Measurements from ENCODE around the gene ETV5.
"Not testable (repeated sequence)": the region's sequence is repeated elsewhere in the genome, so short reads cannot be mapped to it uniquely, and the experiment has no call there.

The ETV5 gene

DNA sequence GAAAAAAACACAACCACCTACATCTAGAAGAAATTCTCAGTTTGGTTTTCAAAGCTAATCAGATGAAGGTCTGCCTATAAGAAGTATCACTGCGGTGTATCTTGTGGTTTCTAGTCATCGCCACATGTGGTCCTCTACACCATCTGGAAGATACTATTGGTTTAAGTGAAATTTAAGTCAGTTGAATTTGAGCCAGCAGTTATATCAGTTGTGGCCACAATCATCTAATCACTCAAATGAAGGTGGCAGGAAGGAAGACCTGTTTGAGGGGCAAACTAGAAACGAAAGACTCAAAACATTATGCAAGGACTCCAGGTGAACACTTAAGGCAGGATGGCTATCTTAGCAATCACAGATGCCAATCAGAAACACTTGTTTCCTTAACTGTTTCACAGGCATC is 48.7 kb downstream of the ETV5 start:
- no peak for DNase-seq

DNA sequence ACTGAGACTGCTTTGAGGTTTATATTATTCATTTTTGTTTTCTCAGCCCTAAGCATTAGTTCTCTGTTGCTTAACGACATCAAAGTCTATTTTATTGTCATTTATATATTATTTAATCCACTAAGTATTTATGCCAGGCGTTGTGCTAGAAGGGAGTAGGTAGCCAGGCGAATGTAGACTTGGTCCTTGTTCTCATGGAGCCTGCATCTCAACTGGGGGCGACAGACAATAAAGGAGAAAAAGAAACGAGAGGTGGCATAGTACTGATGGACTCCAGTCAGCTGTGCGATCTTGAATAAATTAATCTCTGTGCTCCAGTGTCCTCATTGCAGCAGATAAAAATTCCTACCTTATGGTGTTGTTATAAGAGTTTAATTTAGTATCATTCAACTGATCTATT is 49.7 kb downstream of the ETV5 start:
- DNase-seq = no peak

DNA sequence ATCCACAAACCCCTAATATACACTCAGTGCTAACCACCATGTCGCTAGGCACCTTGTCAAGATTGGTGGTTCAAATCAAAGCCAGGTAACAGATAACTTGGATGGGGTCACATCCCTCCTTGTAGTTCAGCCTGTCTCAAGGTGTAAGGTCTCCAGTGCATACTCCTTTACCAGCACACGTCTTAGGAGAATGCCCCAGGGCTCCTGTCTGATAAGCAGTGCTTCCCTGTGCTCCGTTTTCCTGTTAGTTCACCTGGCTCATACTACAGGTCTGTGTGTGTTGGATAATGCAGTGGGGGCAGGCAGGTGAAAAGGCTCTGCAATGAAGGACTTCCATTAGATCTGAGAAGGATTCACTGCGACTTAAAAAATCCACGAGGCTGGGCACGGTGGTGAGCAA is 50.7 kb downstream of the ETV5 start:
- no peak for DNase-seq

DNA sequence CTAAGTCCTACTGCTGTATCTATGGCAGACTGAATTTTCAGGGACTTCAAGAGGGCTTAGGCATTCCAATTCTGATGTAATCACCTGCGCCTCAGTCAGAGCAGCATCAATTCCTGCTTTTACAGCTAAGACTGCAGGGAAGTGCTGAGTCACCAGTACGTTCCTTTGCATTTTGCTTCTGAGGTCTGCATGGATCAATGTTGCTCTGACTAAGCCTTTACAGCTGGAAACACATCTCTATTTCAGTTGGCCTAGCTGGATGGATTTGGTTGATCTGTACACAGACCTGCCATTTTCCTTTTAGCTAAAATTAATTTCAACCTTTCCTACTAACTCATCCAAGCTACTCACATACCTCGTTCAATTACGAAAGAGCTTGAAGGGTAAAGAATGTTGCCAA is 51.3 kb downstream of the ETV5 start:
- DNase-seq = no peak

DNA sequence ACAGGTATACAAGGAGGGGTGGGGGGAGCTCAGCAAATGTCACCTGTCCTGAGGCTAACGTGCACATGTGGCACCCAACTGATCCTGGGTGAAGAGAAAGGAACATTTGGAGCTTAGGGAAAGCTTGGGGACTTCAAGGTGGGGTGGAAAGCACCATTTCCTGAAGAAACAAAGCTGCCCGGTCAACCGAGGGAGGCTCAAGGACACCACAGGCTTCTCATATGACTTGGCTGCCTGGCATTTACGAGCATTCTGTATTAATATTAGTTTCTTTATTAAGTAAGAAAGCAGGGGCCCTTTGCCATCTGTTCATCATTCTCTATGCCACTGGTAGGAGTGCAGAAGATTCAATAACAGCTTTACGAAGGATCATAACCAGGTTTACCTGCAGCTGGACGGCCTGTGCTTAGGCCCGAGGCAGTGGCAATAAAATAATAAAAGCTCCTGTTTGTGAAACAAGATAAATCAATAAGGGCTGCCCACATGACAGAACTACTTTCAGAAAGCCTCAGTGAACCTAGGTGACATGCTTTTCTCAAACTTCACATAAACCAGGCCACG is 54.0 kb downstream of the ETV5 start:
- DNase-seq = no peak

DNA sequence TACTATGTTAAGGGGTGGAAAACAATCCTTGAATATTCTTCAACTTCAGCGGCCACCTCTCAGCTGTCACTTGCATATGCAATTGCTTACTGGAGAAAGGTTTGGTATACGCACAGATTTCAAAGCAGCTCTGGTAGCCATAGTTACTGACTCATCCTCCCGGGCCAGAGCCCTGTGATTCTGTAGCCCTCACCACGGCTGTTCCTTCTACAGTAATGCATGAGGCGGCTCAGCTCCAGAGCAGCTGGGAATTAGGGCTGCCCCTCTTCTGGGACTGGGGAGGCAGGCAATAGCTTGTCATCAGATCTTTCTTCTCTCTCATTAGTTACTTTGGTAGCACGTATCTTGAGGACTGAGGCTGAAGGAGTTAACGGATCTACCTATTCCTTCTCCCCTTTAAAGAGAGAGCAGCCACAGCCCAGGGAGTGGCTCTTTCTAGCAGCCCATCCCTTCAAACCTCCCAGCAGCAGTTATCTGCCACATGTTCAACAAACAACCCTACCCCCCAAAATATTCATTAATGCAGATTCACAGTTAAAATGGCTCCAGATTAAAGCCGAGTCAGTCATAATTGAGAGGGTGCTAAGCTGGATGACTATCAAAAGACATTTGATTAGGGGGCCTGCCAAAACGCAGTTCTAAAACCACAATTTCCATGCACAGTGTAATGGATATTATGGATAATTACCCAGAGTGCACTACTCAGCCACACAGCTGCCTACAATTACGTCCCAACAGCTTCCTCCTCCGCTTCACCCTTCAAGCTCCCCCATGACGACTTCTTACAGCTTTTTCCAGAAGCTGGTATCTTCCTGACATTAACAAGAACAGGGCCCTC is 54.7 kb downstream of the ETV5 start:
- no peak for DNase-seq

DNA sequence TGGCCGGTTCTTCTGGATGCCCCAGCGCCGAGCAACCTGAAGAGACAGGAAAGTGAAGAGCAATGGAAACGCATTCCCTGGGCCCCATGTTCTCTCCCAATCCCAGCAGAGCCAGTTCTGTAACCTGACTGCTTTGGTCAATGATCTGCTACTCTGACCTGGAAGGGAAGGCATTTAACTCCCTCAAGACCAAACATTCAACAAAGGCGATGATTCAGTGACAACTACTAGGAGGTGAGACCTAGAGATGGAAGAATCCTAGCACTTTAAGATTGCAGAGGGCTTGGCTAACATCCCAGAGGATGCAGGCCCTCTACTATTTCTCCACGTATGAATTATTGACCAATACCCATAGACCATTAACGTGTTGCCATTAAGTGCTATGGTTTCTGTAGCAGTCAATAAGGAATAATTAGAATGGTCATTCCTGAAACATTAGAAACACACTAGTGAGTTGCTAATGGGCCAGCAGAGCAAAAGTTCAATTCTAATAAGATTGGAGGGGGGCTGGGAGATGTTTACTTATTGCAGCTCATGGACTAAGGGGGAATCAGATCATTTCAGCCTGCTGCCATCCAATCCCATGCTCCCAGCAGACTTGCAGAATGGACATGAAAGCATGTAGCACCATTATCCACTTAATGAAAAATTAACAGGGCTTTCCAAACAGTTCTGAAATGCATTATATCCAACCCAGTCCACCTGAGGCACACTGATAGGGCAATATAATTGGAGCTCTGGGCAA is 56.6 kb downstream of the ETV5 start:
- DNase-seq = no peak

DNA sequence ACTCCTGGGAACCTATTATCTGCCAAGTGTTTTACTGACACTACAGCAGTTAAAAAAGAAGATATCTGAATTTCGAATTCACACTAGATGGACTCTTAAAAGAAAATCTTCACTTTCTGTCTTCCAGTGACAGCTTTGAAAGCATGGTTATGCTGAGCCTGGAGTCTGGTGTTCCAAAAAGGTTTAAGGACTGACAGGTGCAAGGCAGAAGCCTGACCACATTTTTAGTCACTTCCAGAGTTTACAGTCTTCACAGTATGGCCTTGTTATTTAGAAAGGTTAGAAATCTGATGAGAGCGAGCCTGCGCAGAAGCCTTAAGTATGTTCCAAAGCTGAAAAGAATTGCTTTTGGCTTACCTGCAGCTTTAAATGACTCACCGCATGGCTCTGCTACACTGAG is 59.9 kb downstream of the ETV5 start:
- DNase-seq = no peak

DNA sequence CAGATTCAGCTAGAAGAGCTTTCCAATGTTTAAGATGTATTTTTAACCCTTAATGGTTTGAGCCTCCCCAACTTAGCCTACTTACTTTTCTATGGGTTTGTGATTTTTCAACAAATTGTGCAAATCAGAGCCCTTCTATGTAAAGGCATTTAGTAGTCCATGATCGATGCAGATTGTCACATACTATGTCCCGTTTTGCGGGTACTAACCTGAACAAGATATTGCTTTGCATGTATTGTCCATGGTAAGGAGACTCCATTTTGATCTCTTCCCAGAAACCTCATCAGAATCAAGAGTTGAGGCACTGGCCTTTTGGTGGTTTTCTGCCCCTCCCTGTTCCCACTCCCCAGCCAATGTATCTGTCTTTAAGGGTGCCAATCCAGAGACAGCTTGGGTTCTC is 60.8 kb downstream of the ETV5 start:
- no peak for DNase-seq

DNA sequence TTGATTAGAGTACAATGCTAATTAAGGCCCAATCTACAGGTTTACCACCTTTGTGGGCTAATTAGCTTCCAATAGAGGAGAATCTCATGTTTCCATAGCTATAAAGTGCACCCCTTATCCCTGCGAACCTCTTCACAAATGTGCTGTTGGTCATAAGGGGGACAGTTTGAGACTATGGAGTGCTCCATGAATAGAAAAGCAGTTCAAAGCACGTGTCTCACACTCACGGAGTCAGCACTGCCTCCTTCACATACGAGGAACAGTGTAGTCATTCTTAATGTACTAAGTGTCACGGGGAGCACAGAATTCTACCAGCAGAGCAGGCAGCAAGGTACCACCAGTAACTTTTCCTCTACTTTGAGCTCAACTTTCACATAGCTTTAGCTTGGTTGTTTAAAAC is 62.1 kb downstream of the ETV5 start:
- DNase-seq = no peak

DNA sequence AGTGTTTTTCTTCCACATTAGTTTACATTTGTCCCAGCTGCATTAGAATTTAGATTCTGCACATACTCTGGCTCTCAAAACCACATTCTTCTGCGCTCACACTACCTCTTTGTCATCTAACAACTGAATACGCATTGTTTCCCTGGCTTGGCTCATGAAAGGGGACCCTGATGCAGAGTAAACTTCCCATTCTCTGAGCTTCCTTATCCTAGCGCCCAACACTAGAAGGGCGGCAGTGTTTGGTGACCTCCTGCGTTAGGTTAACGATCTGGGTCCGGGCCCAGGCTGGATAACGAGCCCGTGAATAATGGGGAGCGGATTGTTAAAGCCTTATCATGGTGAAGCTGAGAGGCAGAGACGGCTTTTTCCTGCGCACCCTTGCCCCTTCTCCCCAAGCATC is 63.9 kb downstream of the ETV5 start:
- DNase-seq = no peak

DNA sequence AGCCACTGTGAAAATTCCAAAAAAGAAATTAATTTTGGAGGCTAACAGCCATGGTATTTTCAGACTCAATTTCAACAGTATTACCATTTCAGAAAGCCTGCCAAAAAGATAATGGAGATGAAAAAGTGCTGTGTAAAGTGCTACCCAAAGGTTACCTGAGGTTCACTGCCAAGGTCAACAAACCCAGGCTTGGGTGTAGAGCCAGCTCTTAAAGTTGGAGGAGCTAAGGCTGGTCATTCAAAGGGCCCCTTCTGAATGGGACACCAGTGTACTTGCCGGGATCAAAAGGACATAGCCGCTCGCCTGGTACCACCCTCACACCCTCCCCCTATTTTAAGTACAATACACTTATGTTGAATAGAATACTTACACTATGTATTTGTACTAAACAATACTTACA is 64.5 kb downstream of the ETV5 start:
- DNase-seq = no peak

DNA sequence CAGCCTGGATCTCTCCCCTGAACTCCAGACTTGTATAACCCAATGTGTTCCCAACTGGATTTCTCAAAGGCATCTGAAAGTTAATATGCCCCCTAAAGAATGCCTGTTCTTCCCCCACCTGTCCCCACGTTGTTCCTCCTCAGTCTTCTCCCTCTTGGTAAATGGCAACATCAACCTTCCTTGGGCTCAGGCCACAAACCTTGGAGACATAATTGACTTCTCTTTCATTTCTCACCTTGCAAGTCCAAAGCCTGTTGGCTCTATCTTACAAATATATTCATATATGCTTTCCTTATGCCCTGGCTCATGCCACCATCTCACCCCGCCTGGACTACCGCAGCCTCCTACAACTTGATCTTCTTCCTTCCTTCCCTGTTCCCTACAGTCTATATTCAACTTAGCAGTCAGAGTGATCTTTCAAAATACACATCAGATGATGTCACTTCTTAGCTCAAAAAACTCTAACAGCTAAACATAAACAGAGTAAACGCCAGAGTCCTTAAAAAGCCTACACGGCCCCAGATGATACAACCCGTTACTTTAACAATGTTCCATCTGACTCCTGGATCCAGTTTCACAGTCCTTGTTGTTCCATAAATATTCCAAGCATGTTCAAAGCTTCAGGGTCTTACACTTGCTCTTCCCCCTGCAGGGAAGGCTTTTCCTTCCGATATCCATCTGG is 66.2 kb downstream of the ETV5 start:
- no peak for DNase-seq

DNA sequence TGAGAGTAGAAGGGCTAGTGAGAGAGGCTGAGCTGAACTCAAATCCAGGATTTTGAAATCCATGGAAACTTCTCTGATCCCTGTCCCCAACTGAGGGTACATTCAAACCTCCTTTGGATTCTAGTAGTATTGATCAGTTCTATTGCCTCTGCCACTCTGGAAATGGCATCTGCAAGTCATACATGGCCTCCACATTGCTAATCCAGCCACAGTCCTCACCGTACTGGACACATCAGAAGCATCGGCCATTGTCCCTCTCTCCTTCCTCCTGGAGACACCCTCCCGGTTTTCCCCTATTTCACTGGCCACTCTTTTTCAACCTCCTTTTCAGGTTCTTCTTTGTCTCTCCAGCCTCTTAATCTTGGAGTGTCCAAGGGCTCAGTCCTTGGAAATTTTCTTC is 66.9 kb downstream of the ETV5 start:
- no peak for DNase-seq

DNA sequence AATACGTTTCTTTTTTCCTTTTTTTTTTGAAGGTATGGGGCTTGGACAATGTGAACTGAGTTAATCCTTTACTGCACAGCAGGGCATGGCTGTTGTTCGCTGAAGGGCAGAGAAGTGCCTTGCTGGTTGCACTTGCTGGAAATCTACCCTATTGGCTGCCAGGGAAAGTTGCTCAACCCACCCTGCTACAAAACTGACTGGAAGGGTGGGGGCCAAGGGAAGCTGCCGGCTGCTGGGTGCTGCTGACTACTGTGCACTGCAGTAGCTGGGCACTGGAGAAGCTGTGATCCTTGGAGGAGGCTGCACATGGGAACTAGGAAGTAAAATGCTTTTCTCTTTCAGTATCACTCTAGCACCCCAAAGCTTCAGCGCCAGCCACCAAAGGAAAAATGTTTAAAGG is 70.5 kb downstream of the ETV5 start:
- DNase-seq = no peak

DNA sequence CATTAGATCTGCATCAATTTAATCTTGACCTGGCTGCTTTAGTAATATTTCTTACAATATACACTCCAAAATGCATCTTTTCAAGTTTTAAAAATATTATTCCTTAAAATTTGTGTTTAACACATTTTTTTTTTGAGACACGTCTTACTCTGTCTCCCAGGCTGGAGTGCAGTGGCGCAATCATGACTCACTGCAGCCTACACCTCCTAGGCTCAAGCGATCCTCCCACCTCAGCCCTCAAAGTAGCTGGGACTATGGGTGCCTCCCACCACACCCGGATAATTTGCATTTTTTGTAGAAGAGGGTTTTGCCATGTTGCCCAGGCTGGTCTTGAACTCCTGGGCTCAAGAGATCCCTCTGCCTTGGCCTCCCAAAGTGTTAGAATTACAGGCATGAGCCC is 73.6 kb downstream of the ETV5 start:
- DNase-seq = no peak

DNA sequence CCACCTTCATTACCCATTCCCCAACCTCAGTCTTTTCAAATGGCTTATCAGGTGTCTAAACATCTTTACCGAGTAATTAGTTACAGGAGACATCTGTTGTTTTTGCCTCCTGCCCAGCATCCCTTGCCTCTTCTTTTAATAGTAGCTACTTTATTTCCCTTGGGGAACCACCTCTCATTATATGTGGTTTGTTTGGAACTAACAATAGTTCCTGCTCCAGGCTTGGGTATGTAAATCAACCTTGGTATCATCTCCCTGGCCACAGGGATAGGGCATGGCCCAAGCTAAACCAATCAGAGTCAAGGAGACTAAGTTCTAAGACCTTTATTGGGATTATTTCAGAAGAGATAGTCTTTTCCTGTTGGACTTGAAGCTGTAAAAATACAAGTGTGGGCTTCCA is 76.6 kb downstream of the ETV5 start:
- no peak for DNase-seq

DNA sequence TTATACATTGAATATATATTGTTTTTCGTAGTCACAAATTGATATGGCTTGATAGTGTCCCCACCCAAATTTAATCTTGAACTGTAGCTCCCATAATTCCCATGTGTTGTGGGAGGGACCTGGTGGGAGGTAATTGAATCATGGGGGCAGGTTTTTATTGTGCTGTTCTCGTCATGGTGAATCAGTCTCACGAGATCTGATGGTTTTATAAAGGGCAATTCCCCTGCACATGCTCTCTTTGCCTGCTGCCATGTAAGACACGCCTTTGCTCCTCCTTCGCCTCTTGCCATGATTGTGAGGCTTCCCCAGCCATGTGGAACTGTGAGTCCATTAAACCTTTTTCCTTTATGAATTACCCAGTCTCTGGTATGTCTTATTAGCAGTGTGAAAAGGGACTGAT is 82.9 kb downstream of the ETV5 start:
- not testable (repeated sequence) for DNase-seq

DNA sequence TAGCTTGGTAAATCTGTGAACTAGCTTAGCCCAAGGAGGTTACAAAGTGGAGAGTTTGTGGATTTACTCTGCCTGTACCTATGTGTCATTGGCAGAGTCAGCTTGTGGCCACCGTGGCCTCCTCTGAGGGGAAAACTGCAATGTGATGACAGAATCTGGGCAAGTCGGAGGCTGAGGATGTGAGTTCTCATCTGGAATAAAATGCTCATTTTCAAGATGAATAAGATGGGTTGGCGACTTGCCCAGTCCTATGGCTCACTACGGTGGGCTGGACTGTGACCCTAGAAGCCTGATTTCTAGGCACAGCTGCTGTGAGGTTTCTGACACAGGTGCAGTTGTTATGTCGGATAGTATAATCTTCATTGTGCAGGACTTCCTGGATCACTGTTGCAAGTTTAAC is 83.7 kb downstream of the ETV5 start:
- no peak for DNase-seq

DNA sequence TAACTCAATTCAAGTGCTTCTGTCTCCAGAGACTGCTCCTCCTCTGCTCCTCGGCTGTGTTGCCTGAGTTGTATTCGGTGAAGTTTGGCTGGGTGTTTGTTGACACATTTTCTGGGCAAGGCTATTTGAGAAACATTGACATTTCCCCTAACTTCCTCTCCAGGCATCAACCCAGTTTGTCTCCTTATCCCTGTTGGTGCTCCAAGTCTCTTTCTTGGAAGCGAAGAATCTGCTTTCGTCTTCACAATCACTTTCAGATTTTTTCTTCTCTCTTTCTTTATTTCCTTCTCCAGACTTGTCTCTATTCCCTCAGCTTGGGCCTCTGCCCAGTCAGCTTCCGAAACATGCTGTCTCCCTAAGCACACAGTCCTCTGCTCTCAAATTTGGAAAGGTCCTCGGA is 84.7 kb downstream of the ETV5 start:
- no peak for DNase-seq

DNA sequence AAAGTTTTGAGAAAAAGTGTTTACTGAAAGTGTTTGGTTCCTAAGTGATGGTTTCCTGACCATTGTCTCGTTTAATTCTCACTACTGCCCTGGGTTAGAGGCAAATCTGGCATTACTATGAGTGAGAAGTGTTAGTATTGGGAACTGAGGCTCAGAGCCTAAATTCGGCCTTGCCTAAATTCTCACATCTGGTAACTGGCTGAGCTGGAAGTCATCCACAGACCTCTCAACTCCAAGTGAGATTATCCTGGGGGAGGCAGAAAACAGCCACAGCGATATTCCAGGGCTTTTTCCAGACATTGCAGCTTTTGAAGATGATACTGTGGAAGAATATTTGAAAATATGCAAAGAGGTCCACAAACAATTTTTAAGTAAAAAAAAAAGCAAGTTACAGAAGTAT is 86.0 kb downstream of the ETV5 start:
- no peak for DNase-seq

DNA sequence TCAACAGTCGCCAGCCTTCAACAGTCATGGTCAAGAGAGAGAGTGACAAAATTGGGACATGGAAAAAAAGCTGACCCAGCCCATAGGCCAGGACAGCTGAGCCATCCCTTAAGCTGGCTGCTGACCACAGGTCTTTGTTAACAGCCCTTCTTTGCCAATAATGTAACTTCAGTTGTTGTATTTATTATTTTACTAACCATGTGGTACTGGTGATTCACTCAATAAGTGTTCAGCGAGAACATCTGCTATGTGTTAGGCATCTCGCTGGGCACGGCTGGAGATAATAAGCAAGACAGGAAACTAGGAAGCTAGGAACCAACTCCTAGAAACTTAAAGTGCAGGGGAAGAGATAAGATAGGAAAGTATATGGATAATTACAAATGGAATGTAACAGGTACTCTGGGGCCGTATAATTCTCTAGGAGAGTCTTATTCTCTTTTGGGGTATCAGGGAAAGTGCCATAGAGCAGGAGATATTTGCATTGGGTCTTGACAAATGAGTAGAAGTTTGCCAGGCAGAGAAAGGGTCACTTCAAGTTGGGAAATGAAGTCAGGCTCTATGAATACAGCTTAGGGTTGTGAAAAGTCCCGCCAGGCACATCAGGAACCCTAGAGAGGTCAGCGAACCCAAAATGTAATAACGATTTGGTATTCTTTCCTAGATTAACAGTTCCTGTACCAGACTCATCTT is 87.1 kb downstream of the ETV5 start:
- no peak for DNase-seq

DNA sequence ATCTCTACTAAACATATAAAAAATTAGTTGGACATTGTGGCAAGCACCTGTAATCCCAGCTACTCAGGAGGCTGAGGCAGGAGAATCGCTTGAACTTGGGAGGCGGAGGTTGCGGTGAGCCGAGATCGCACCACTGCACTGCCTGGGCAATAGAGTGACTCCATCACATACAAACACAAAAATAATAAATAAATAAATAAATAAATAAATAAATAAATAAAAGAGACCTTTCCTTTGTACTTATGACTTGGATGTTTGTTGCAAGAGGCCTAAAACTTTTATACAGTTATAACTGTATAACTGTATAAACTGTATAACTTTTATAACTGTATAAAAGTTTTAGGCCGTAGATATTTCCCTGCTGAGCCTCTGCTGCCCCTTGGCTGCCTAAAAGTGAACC is 87.6 kb downstream of the ETV5 start:
- DNase-seq = not testable (repeated sequence)

Measured in activated CD4-positive, alpha-beta T cell treated with anti-CD3 and anti-CD28 coated beads for 1 hour (primary cell).